HEK293 (cell line): ENCODE measurements around the gene WDR47.

Source experiments
- BCL11B ChIP-seq: fragments of 450-650 bp; formaldehyde crosslinking; IDR thresholded peaks from 2 replicates; pipeline ENCODE4 v1.5.1; 2016; ENCODE audit warnings: low read depth, missing biosample characterization, missing genetic modification characterization
- EGR2 ChIP-seq: fragments of 450-650 bp; formaldehyde crosslinking; IDR thresholded peaks from 2 replicates; pipeline ENCODE4 v1.5.1; 2016; ENCODE audit warnings: low read depth, missing biosample characterization, missing genetic modification characterization
- GLIS1 ChIP-seq: fragments of 450-650 bp; formaldehyde crosslinking; IDR thresholded peaks from 2 replicates; pipeline ENCODE4 v1.5.1; 2016; ENCODE audit warnings: missing biosample characterization, missing genetic modification characterization
- GLIS2 ChIP-seq: fragments of 450-650 bp; formaldehyde crosslinking; IDR thresholded peaks from 2 replicates; pipeline ENCODE4 v1.5.1; 2016; ENCODE audit warnings: missing biosample characterization, missing genetic modification characterization
- KLF1 ChIP-seq: fragments of 450-650 bp; formaldehyde crosslinking; IDR thresholded peaks from 2 replicates; pipeline ENCODE4 v1.5.1; 2016; ENCODE audit warnings: missing biosample characterization, missing genetic modification characterization
- KLF8 ChIP-seq: fragments of 450-650 bp; formaldehyde crosslinking; IDR thresholded peaks from 2 replicates; pipeline ENCODE4 v1.5.1; 2016; ENCODE audit warnings: missing biosample characterization, missing genetic modification characterization
- SP2 ChIP-seq: fragments of 450-650 bp; formaldehyde crosslinking; IDR thresholded peaks from 2 replicates; pipeline ENCODE4 v1.5.1; 2016; ENCODE audit warnings: missing biosample characterization, missing genetic modification characterization
- ZBTB17 ChIP-seq: fragments of 450-650 bp; formaldehyde crosslinking; IDR thresholded peaks from 2 replicates; pipeline ENCODE4 v1.5.1; 2016; ENCODE audit warnings: missing biosample characterization, missing genetic modification characterization
- ZBTB8A ChIP-seq: fragments of 450-650 bp; formaldehyde crosslinking; IDR thresholded peaks from 2 replicates; pipeline ENCODE4 v1.5.1; 2016; ENCODE audit warnings: missing biosample characterization, missing genetic modification characterization
- ZEB2 ChIP-seq: fragments of 450-650 bp; formaldehyde crosslinking; IDR thresholded peaks from 2 replicates; pipeline ENCODE4 v1.5.1; 2016; ENCODE audit warnings: missing biosample characterization, missing genetic modification characterization
- ZFHX2 ChIP-seq: fragments of 450-650 bp; formaldehyde crosslinking; conservative IDR thresholded peaks from 2 replicates; pipeline ENCODE4 v1.5.1; 2016; ENCODE audit warnings: missing biosample characterization, missing genetic modification characterization
- ZFP3 ChIP-seq: fragments of 450-650 bp; formaldehyde crosslinking; IDR thresholded peaks from 2 replicates; pipeline ENCODE4 v1.5.1; 2016; ENCODE audit warnings: low read depth, missing biosample characterization, missing genetic modification characterization
- ZFP37 ChIP-seq: fragments of 450-650 bp; formaldehyde crosslinking; IDR thresholded peaks from 2 replicates; pipeline ENCODE4 v1.5.1; 2016; ENCODE audit warnings: missing biosample characterization, missing genetic modification characterization
- ZNF24 ChIP-seq: fragments of 450-650 bp; formaldehyde crosslinking; IDR thresholded peaks from 2 replicates; pipeline ENCODE4 v1.5.1; 2016; ENCODE audit warnings: missing biosample characterization, missing genetic modification characterization
- ZNF266 ChIP-seq: fragments of 450-650 bp; formaldehyde crosslinking; IDR thresholded peaks from 2 replicates; pipeline ENCODE4 v1.5.1; 2016; ENCODE audit warnings: missing biosample characterization, missing genetic modification characterization, low read depth
- ZNF274 ChIP-seq, 2 experiments: fragments of 200-500 bp in 1 of 2; fragments of 450-650 bp in 1 of 2; sonication (Bioruptor generic) in 1 of 2; formaldehyde crosslinking in 1 of 2; IDR thresholded peaks; 2 replicates each; pipeline versions ENCODE4 v1.5.1 to v1.6.1; 2014 to 2016; ENCODE audit warnings: borderline replicate concordance in 1 of 2, inconsistent platforms in 1 of 2, low read length in 1 of 2, missing biosample characterization in 1 of 2, missing genetic modification characterization in 1 of 2
- ZNF391 ChIP-seq: fragments of 450-650 bp; formaldehyde crosslinking; IDR thresholded peaks from 2 replicates; pipeline ENCODE4 v1.5.1; 2016; ENCODE audit warnings: low read depth, missing biosample characterization, missing genetic modification characterization, borderline replicate concordance
- ZNF473 ChIP-seq: fragments of 450-650 bp; formaldehyde crosslinking; IDR thresholded peaks from 2 replicates; pipeline ENCODE4 v1.5.1; 2017; ENCODE audit warnings: missing biosample characterization, missing genetic modification characterization
- ZNF501 ChIP-seq: fragments of 450-650 bp; formaldehyde crosslinking; IDR thresholded peaks from 2 replicates; pipeline ENCODE4 v1.5.1; 2016; ENCODE audit warnings: missing biosample characterization, missing genetic modification characterization
- ZNF544 ChIP-seq: fragments of 450-650 bp; formaldehyde crosslinking; IDR thresholded peaks from 2 replicates; pipeline ENCODE4 v1.5.0; 2017; ENCODE audit warnings: missing biosample characterization, missing genetic modification characterization
- ZNF571 ChIP-seq: fragments of 450-650 bp; formaldehyde crosslinking; IDR thresholded peaks from 2 replicates; pipeline ENCODE4 v1.5.0; 2017; ENCODE audit warnings: missing biosample characterization, missing genetic modification characterization
- ZNF610 ChIP-seq: fragments of 450-650 bp; formaldehyde crosslinking; IDR thresholded peaks from 2 replicates; pipeline ENCODE4 v1.5.1; 2016; ENCODE audit warnings: missing biosample characterization, missing genetic modification characterization, borderline replicate concordance
- ZNF660 ChIP-seq: fragments of 450-650 bp; IDR thresholded peaks from 2 replicates; pipeline ENCODE4 v1.5.1; 2018; ENCODE audit warnings: missing biosample characterization, mild to moderate bottlenecking, missing genetic modification characterization
- ZNF670 ChIP-seq: fragments of 450-650 bp; formaldehyde crosslinking; IDR thresholded peaks from 2 replicates; pipeline ENCODE4 v1.5.1; 2016; ENCODE audit warnings: missing biosample characterization, missing genetic modification characterization, low read depth
- ZSCAN30 ChIP-seq: fragments of 450-650 bp; IDR thresholded peaks from 2 replicates; pipeline ENCODE4 v1.5.1; 2018; ENCODE audit warnings: missing biosample characterization, mild to moderate bottlenecking, missing genetic modification characterization, moderate library complexity
- ZXDB ChIP-seq: fragments of 450-650 bp; formaldehyde crosslinking; IDR thresholded peaks from 2 replicates; pipeline ENCODE4 v1.5.1; 2016; ENCODE audit warnings: missing biosample characterization, missing genetic modification characterization
- TF ChIP-seq, protein P1 (sequence below): fragments of 450-650 bp; formaldehyde crosslinking; IDR thresholded peaks from 2 replicates; pipeline ENCODE4 v1.5.1; 2016; ENCODE audit warnings: missing biosample characterization, missing genetic modification characterization
- TF ChIP-seq, protein P2 (sequence below): fragments of 450-650 bp; formaldehyde crosslinking; IDR thresholded peaks from 2 replicates; pipeline ENCODE4 v1.5.1; 2016; ENCODE audit warnings: missing biosample characterization, missing genetic modification characterization
- TF ChIP-seq, protein P3 (sequence below): fragments of 450-650 bp; formaldehyde crosslinking; IDR thresholded peaks from 2 replicates; pipeline ENCODE4 v1.5.1; 2017; ENCODE audit warnings: missing biosample characterization, missing genetic modification characterization
- TF ChIP-seq, protein P4 (sequence below): fragments of 450-650 bp; formaldehyde crosslinking; IDR thresholded peaks from 2 replicates; pipeline ENCODE4 v1.5.1; 2016; ENCODE audit warnings: missing biosample characterization, missing genetic modification characterization
- TF ChIP-seq, protein P5 (sequence below): fragments of 450-650 bp; formaldehyde crosslinking; IDR thresholded peaks from 2 replicates; pipeline ENCODE4 v1.5.1; 2016; ENCODE audit warnings: missing biosample characterization, missing genetic modification characterization

The WDR47 gene

DNA sequence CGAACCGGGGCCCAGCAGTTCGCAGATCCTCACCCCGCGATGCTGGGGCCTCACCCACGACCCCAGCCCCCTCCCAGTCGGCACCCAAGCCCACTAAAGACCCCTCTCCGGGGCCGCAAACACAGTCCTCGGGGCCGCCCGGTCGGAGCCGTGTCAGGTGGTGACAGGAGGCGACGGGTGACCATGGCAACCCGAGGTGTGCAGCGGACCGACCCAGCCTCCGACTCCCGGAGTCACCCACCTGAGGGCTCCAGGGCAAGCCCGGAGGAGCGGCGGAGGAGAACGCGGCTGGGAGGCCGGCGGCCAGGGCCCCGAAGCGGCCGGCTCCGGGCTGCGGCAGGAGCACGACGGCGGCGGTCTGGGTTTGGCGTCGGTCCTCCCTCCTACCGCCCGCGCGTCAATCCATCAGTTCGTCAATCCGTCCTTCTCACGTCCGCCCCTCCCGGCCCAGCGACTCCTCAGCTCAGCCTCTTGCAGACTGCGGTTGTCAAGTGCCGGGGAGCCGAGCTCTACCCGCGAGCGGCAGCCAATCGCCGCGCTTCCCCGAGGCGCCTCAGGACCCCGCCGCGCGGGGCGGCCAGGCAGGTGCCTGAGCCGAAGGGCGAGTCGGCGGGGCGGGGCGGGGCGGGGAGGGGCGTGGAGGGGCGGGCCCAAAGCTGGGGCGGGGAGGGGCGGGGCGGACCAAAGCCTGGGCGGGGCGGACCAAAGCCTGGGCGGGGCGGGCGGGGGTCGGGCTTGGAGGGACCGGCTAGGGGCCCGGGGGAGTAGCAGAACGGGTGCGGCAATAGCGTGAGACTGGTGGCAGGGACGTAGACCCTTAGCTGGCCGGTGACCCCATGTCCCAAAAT lies at the start of gene WDR47 (continued):
- TF ChIP-seq, protein P1, sequence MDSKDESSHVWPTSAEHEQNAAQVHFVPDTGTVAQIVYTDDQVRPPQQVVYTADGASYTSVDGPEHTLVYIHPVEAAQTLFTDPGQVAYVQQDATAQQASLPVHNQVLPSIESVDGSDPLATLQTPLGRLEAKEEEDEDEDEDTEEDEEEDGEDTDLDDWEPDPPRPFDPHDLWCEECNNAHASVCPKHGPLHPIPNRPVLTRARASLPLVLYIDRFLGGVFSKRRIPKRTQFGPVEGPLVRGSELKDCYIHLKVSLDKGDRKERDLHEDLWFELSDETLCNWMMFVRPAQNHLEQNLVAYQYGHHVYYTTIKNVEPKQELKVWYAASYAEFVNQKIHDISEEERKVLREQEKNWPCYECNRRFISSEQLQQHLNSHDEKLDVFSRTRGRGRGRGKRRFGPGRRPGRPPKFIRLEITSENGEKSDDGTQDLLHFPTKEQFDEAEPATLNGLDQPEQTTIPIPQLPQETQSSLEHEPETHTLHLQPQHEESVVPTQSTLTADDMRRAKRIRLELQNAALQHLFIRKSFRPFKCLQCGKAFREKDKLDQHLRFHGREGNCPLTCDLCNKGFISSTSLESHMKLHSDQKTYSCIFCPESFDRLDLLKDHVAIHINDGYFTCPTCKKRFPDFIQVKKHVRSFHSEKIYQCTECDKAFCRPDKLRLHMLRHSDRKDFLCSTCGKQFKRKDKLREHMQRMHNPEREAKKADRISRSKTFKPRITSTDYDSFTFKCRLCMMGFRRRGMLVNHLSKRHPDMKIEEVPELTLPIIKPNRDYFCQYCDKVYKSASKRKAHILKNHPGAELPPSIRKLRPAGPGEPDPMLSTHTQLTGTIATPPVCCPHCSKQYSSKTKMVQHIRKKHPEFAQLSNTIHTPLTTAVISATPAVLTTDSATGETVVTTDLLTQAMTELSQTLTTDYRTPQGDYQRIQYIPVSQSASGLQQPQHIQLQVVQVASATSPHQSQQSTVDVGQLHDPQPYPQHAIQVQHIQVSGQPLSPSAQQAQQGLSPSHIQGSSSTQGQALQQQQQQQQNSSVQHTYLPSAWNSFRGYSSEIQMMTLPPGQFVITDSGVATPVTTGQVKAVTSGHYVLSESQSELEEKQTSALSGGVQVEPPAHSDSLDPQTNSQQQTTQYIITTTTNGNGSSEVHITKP (tag by site-specific recombination) = peak; percentile 60
- TF ChIP-seq, protein P2, sequence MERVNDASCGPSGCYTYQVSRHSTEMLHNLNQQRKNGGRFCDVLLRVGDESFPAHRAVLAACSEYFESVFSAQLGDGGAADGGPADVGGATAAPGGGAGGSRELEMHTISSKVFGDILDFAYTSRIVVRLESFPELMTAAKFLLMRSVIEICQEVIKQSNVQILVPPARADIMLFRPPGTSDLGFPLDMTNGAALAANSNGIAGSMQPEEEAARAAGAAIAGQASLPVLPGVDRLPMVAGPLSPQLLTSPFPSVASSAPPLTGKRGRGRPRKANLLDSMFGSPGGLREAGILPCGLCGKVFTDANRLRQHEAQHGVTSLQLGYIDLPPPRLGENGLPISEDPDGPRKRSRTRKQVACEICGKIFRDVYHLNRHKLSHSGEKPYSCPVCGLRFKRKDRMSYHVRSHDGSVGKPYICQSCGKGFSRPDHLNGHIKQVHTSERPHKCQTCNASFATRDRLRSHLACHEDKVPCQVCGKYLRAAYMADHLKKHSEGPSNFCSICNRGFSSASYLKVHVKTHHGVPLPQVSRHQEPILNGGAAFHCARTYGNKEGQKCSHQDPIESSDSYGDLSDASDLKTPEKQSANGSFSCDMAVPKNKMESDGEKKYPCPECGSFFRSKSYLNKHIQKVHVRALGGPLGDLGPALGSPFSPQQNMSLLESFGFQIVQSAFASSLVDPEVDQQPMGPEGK = peak; percentile 65
- TF ChIP-seq, protein P3, sequence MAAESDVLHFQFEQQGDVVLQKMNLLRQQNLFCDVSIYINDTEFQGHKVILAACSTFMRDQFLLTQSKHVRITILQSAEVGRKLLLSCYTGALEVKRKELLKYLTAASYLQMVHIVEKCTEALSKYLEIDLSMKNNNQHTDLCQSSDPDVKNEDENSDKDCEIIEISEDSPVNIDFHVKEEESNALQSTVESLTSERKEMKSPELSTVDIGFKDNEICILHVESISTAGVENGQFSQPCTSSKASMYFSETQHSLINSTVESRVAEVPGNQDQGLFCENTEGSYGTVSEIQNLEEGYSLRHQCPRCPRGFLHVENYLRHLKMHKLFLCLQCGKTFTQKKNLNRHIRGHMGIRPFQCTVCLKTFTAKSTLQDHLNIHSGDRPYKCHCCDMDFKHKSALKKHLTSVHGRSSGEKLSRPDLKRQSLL (tag by site-specific recombination) = peak; percentile 36; the same call in 1 of the 2 replicates
- TF ChIP-seq KLF8 (tag by site-specific recombination) = peak; percentile 68
- TF ChIP-seq ZNF473 (tag by site-specific recombination) = no peak
- TF ChIP-seq EGR2 = peak; percentile 48; the same call in 1 of the 2 replicates
- peak; percentile 81; the same call in 1 of the 2 replicates for TF ChIP-seq ZNF610 (tag by site-specific recombination)
- no peak for TF ChIP-seq ZNF266
- TF ChIP-seq, protein P4, sequence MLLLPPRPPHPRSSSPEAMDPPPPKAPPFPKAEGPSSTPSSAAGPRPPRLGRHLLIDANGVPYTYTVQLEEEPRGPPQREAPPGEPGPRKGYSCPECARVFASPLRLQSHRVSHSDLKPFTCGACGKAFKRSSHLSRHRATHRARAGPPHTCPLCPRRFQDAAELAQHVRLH (tag by site-specific recombination) = no peak
- TF ChIP-seq ZEB2 (tag by site-specific recombination) = peak; percentile 72
- TF ChIP-seq ZNF670 = no peak
- TF ChIP-seq ZFP37 = peak; percentile 78
- TF ChIP-seq, protein P5, sequence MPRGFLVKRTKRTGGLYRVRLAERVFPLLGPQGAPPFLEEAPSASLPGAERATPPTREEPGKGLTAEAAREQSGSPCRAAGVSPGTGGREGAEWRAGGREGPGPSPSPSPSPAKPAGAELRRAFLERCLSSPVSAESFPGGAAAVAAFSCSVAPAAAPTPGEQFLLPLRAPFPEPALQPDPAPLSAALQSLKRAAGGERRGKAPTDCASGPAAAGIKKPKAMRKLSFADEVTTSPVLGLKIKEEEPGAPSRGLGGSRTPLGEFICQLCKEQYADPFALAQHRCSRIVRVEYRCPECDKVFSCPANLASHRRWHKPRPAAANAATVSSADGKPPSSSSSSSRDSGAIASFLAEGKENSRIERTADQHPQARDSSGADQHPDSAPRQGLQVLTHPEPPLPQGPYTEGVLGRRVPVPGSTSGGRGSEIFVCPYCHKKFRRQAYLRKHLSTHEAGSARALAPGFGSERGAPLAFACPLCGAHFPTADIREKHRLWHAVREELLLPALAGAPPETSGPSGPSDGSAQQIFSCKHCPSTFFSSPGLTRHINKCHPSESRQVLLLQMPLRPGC = 0 out of 2 replicates have a peak, but pooled peaks have one; percentile 18
- peak; percentile 96 for TF ChIP-seq ZSCAN30 (tag by site-specific recombination)
- TF ChIP-seq ZXDB = peak; percentile 29
- peak; percentile 84 for TF ChIP-seq SP2 (tag by site-specific recombination)
- TF ChIP-seq ZBTB17 (tag by site-specific recombination) = peak; percentile 98
- peak; percentile 28; the same call in 1 of the 2 replicates for TF ChIP-seq GLIS2 (tag by site-specific recombination)
- TF ChIP-seq ZNF571 = no peak
- TF ChIP-seq GLIS1 (tag by site-specific recombination) = peak; percentile 32; the same call in 1 of the 2 replicates
- TF ChIP-seq ZNF391 (tag by site-specific recombination) = 0 out of 2 replicates have a peak, but pooled peaks have one; percentile 51
- TF ChIP-seq ZNF274 (IDR thresholded peaks at IDR 0.05; ENCODE audit: low read length) = no peak
- no peak for TF ChIP-seq ZNF274 (tag by site-specific recombination; IDR thresholded peaks at IDR 0.05; ENCODE audit: borderline replicate concordance)
- peak; percentile 64; the same call in 1 of the 2 replicates for TF ChIP-seq ZBTB8A
- TF ChIP-seq BCL11B (tag by site-specific recombination) = 0 out of 2 replicates have a peak, but pooled peaks have one; percentile 21
- TF ChIP-seq ZNF660 (tag by site-specific recombination) = peak; percentile 83
- TF ChIP-seq KLF1 (tag by site-specific recombination) = no peak
- no peak for TF ChIP-seq ZNF544 (tag by site-specific recombination)
- 0 out of 2 replicates have a peak, but pooled peaks have one; percentile 52 for TF ChIP-seq ZNF24 (tag by site-specific recombination)
- TF ChIP-seq ZFHX2 = peak; percentile 68
- peak; percentile 75; the same call in 1 of the 2 replicates for TF ChIP-seq ZNF501
- TF ChIP-seq ZFP3 (tag by site-specific recombination) = no peak
